Neural cell (in vitro differentiated cells): ENCODE measurements around the gene ABHD4. TPM values are rescaled to one million over a fixed set of nuclear protein-coding genes. Genes with fewer than 3 reads are reported as not detected.

Source experiments
- H2AFZ ChIP-seq: fragments of 200-600, 300-800 bp; sonication (generic), shearing (Covaris generic); 2 replicates; pipeline ENCODE4 v1.6.0; 2014; ENCODE audit warnings: low read depth, mild to moderate bottlenecking, antibody characterized with exemption, low read length, moderate library complexity
- H3F3A ChIP-seq: fragments of 200-600 bp; shearing (Covaris generic); 2 replicates; pipeline ENCODE4 v1.6.1; 2016; ENCODE audit warnings: mild to moderate bottlenecking, moderate library complexity, mixed read lengths, antibody characterized with exemption, low read length; ENCODE audit not compliant: insufficient read depth, poor library complexity, severe bottlenecking
- H3K27ac ChIP-seq: fragments of 200-600, 300-800 bp; sonication (generic), shearing (Covaris generic); 2 replicates; pipeline ENCODE4 v1.5.1; 2014; ENCODE audit warnings: mild to moderate bottlenecking, low read length, moderate library complexity
- H3K27me3 ChIP-seq: fragments of 300-800, 200-600 bp; sonication (generic), shearing (Covaris generic); 2 replicates; pipeline ENCODE4 v1.6.0; 2014; ENCODE audit warnings: mild to moderate bottlenecking, low read depth, low read length, moderate library complexity; ENCODE audit not compliant: insufficient read depth
- H3K36me3 ChIP-seq: fragments of 300-800, 200-600 bp; sonication (generic), shearing (Covaris generic); 2 replicates; pipeline ENCODE4 v1.5.1; 2014; ENCODE audit warnings: mild to moderate bottlenecking, antibody characterized with exemption, low read length, moderate library complexity; ENCODE audit not compliant: insufficient read depth
- H3K4me2 ChIP-seq: fragments of 300-800, 200-600 bp; sonication (generic), shearing (Covaris generic); 2 replicates; pipeline ENCODE4 v1.6.0; 2014; ENCODE audit warnings: mild to moderate bottlenecking, low read length
- H3K4me3 ChIP-seq: fragments of 300-800, 200-600 bp; sonication (generic), shearing (Covaris generic); 2 replicates; pipeline ENCODE4 v1.5.1; 2014; ENCODE audit warnings: mild to moderate bottlenecking, low read length, moderate library complexity
- H3K79me2 ChIP-seq: fragments of 200-600 bp; shearing (Covaris generic); replicated peaks from 2 replicates; pipeline ENCODE4 v1.6.0; 2014; ENCODE audit warnings: mild to moderate bottlenecking, low read length, moderate library complexity; ENCODE audit not compliant: insufficient read depth
- H3K9ac ChIP-seq: fragments of 300-800, 200-600 bp; sonication (generic), shearing (Covaris generic); 2 replicates; pipeline ENCODE4 v1.6.1; 2016; ENCODE audit warnings: mild to moderate bottlenecking, low read length, mixed read lengths
- H3K9me2 ChIP-seq: fragments of 200-600 bp; shearing (Covaris generic); 2 replicates; pipeline ENCODE4 v1.6.1; 2016; ENCODE audit warnings: mild to moderate bottlenecking, low read length, mixed read lengths; ENCODE audit not compliant: insufficient read depth
- H3K9me3 ChIP-seq: fragments of 200-600, 300-800 bp; sonication (generic), shearing (Covaris generic); 2 replicates; pipeline ENCODE4 v1.6.1; 2016; ENCODE audit warnings: mild to moderate bottlenecking, mixed run types, low read length, moderate library complexity, mixed read lengths
- H4K20me1 ChIP-seq: fragments of 200-600 bp; shearing (Covaris generic); 2 replicates; pipeline ENCODE4 v1.6.1; 2016; ENCODE audit warnings: mild to moderate bottlenecking, mixed run types; ENCODE audit not compliant: insufficient read depth
- EP300 ChIP-seq: fragments of 450-650 bp; conservative IDR thresholded peaks from 2 replicates; pipeline ENCODE4 v1.6.1; 2014; ENCODE audit warnings: antibody characterized with exemption, mild to moderate bottlenecking, moderate library complexity; ENCODE audit not compliant: poor library complexity, severe bottlenecking
- EZH2 ChIP-seq: fragments of 200-600, 300-800 bp; shearing (Covaris generic), sonication (generic); IDR thresholded peaks from 2 replicates; pipeline ENCODE4 v1.6.1; 2014; ENCODE audit warnings: antibody characterized with exemption, low read length, borderline replicate concordance, mild to moderate bottlenecking; ENCODE audit not compliant: insufficient read depth, poor library complexity, severe bottlenecking
- MXI1 ChIP-seq: fragments of 450-650 bp; conservative IDR thresholded peaks from 2 replicates; pipeline ENCODE4 v1.6.1; 2014; ENCODE audit warnings: antibody characterized with exemption, mild to moderate bottlenecking; ENCODE audit not compliant: poor library complexity, severe bottlenecking
- POLR2AphosphoS5 ChIP-seq: IDR thresholded peaks from 2 replicates; pipeline ENCODE4 v1.6.1; 2012
- RAD21 ChIP-seq: fragments of 450-650 bp; conservative IDR thresholded peaks from 2 replicates; pipeline ENCODE4 v1.6.1; 2014; ENCODE audit warnings: antibody characterized with exemption, mild to moderate bottlenecking, moderate library complexity
- SMC3 ChIP-seq: fragments of 450-650 bp; conservative IDR thresholded peaks from 2 replicates; pipeline ENCODE4 v1.6.1; 2014; ENCODE audit warnings: antibody characterized with exemption, mild to moderate bottlenecking, moderate library complexity; ENCODE audit not compliant: poor library complexity
- TAF1 ChIP-seq: IDR thresholded peaks from 2 replicates; pipeline ENCODE4 v1.6.1; 2012; ENCODE audit warnings: low read depth
- polyA plus RNA-seq: library from polyadenylated mRNA; depleted of rRNA; stranded (reverse); fragments of >200 nt; gene quantifications from 2 replicates; pipeline ENCODE4 v1.2.3, GENCODE V29; 2014
- TF ChIP-seq, protein P1 (sequence below): IDR thresholded peaks from 2 replicates; pipeline ENCODE4 v1.6.1; 2012; ENCODE audit warnings: borderline replicate concordance
- TF ChIP-seq, protein P2 (sequence below): fragments of 450-650 bp; IDR thresholded peaks from 2 replicates; pipeline ENCODE4 v1.5.1; 2014; ENCODE audit warnings: antibody characterized with exemption, mild to moderate bottlenecking, moderate library complexity; ENCODE audit not compliant: poor library complexity, severe bottlenecking

The ABHD4 gene
- polyA plus RNA-seq, 1 donor from 2014 or later: 2.6 TPM

DNA sequence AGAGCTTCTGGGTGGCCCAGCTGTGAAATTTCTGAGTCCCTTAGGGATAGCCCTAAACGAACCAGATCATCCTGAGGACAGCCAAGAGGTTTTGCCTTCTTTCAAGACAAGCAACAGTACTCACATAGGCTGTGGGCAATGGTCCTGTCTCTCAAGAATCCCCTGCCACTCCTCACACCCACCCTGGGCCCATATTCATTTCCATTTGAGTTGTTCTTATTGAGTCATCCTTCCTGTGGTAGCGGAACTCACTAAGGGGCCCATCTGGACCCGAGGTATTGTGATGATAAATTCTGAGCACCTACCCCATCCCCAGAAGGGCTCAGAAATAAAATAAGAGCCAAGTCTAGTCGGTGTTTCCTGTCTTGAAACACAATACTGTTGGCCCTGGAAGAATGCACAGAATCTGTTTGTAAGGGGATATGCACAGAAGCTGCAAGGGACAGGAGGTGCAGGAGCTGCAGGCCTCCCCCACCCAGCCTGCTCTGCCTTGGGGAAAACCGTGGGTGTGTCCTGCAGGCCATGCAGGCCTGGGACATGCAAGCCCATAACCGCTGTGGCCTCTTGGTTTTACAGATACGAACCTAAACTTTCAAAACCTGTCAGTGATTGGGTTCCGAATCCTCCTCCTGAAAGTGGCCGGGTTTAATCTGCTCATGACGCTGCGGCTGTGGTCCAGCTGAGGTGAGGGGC, 48.0 kb upstream of the ABHD4 start:
- Histone ChIP-seq H3K4me3 (no peak overlapping the region), H3K36me3 (no peaks in the 10 kb centered on the region), H3K27ac (no peak overlapping the region), H3K4me2 (no peak overlapping the region), H3K79me2 (no peaks in the 10 kb centered on the region), H3K9ac (no peak overlapping the region), H3K9me3 (no peaks in the 10 kb centered on the region), H3K9me2 (no peaks in the 10 kb centered on the region), H2AFZ (no peak overlapping the region), H3F3A (no peaks in the 10 kb centered on the region), H3K27me3 (peaks cover 3% of the 10 kb centered on the region), H4K20me1 (no peaks in the 10 kb centered on the region)
- no peak for TF ChIP-seq RAD21
- no peak for TF ChIP-seq EZH2
- no peak for TF ChIP-seq EP300

DNA sequence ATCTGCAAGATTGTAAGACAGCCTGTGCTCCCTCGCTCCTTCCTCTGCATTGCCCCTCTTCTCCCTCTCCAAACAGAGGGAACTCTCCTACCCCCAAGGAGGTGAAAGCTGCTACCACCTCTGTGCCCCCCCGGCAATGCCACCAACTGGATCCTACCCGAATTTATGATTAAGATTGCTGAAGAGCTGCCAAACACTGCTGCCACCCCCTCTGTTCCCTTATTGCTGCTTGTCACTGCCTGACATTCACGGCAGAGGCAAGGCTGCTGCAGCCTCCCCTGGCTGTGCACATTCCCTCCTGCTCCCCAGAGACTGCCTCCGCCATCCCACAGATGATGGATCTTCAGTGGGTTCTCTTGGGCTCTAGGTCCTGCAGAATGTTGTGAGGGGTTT, 46.5 kb upstream of the ABHD4 start:
- no peaks in the 10 kb centered on the region for H3K9me3 ChIP-seq
- H3K4me2 ChIP-seq: no peak overlapping the region
- H3K9me2 ChIP-seq: no peaks in the 10 kb centered on the region
- no peaks in the 10 kb centered on the region for H3K79me2 ChIP-seq
- H3F3A ChIP-seq: no peaks in the 10 kb centered on the region
- H3K27ac ChIP-seq: no peak overlapping the region
- H3K9ac ChIP-seq: no peak overlapping the region
- H3K27me3 ChIP-seq: no peaks in the 10 kb centered on the region
- no peaks in the 10 kb centered on the region for H3K36me3 ChIP-seq
- no peak overlapping the region for H3K4me3 ChIP-seq
- no peaks in the 10 kb centered on the region for H4K20me1 ChIP-seq
- no peak overlapping the region for H2AFZ ChIP-seq
- TF ChIP-seq TAF1 (no peak), POLR2AphosphoS5 (no peak), EZH2 (no peak), SMC3 (no peak), RAD21 (no peak)
- TF ChIP-seq, protein P1, sequence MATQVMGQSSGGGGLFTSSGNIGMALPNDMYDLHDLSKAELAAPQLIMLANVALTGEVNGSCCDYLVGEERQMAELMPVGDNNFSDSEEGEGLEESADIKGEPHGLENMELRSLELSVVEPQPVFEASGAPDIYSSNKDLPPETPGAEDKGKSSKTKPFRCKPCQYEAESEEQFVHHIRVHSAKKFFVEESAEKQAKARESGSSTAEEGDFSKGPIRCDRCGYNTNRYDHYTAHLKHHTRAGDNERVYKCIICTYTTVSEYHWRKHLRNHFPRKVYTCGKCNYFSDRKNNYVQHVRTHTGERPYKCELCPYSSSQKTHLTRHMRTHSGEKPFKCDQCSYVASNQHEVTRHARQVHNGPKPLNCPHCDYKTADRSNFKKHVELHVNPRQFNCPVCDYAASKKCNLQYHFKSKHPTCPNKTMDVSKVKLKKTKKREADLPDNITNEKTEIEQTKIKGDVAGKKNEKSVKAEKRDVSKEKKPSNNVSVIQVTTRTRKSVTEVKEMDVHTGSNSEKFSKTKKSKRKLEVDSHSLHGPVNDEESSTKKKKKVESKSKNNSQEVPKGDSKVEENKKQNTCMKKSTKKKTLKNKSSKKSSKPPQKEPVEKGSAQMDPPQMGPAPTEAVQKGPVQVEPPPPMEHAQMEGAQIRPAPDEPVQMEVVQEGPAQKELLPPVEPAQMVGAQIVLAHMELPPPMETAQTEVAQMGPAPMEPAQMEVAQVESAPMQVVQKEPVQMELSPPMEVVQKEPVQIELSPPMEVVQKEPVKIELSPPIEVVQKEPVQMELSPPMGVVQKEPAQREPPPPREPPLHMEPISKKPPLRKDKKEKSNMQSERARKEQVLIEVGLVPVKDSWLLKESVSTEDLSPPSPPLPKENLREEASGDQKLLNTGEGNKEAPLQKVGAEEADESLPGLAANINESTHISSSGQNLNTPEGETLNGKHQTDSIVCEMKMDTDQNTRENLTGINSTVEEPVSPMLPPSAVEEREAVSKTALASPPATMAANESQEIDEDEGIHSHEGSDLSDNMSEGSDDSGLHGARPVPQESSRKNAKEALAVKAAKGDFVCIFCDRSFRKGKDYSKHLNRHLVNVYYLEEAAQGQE: no peak

DNA sequence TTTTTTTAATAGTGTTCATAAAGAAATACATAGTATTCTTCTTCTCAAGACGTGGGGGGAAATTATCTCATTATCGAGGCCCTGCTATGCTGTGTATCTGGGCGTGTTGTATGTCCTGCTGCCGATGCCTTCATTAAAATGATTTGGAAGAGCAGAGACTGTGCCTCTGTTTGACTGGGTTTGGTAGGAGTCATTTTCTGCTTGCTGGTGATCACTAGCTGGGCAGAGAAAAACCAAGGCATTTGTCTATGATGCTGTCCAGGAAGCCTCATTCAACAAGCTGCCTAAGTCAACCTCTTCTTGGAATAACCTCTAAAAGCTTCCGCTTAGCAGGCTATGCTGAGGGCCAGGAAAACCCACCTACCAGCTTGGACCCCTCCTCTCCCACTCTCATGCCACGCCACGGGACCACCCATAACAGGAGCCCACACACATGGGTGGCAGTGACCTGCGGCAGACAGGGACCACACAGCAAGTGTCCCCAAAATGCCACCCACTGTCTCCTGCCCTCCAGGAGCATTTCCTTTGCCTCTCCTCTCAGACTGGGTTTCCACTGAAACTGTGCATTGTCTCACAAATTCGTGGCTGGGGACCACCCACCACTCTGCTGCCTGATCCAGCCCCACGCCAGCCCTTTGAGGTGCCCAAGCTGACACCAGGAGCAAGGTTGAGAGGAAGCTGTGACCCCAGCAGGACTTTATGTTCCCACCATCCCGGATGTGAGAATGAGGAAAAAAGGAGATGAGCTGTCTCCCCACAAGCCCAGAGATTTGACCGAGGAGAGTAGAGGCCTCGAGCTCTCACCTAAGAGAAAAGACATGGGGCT, 45.9 kb upstream of the ABHD4 start:
- no peaks in the 10 kb centered on the region for H3K79me2 ChIP-seq
- no peak overlapping the region for H3K4me3 ChIP-seq
- no peaks in the 10 kb centered on the region for H3K36me3 ChIP-seq
- H3K9me3 ChIP-seq: no peaks in the 10 kb centered on the region
- no peak overlapping the region for H3K4me2 ChIP-seq
- H4K20me1 ChIP-seq: no peaks in the 10 kb centered on the region
- no peak for TF ChIP-seq RAD21
- TF ChIP-seq EZH2: no peak
- TF ChIP-seq POLR2AphosphoS5: no peak
- no peak for TF ChIP-seq TAF1
- TF ChIP-seq, protein P2, sequence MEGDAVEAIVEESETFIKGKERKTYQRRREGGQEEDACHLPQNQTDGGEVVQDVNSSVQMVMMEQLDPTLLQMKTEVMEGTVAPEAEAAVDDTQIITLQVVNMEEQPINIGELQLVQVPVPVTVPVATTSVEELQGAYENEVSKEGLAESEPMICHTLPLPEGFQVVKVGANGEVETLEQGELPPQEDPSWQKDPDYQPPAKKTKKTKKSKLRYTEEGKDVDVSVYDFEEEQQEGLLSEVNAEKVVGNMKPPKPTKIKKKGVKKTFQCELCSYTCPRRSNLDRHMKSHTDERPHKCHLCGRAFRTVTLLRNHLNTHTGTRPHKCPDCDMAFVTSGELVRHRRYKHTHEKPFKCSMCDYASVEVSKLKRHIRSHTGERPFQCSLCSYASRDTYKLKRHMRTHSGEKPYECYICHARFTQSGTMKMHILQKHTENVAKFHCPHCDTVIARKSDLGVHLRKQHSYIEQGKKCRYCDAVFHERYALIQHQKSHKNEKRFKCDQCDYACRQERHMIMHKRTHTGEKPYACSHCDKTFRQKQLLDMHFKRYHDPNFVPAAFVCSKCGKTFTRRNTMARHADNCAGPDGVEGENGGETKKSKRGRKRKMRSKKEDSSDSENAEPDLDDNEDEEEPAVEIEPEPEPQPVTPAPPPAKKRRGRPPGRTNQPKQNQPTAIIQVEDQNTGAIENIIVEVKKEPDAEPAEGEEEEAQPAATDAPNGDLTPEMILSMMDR: no peak
- no peak for TF ChIP-seq MXI1
- no peak for TF ChIP-seq SMC3
- TF ChIP-seq, protein P1: no peak
- TF ChIP-seq EP300: no peak
- no peak overlapping the region for H3K27ac ChIP-seq
- no peaks in the 10 kb centered on the region for H3K27me3 ChIP-seq
- no peak overlapping the region for H2AFZ ChIP-seq
- no peaks in the 10 kb centered on the region for H3K9me2 ChIP-seq
- H3K9ac ChIP-seq: no peak overlapping the region
- H3F3A ChIP-seq: no peaks in the 10 kb centered on the region
